ENCODE data around the gene HELT. TPM values are rescaled to one million over a fixed set of nuclear protein-coding genes. Genes with fewer than 3 reads are reported as not detected.
"Not testable (repeated sequence)": the region's sequence is repeated elsewhere in the genome, so short reads cannot be mapped to it uniquely, and the experiment has no call there.

HELT gene
- total RNA-seq, 4 donors from 2014 or later = not detected

DNA sequence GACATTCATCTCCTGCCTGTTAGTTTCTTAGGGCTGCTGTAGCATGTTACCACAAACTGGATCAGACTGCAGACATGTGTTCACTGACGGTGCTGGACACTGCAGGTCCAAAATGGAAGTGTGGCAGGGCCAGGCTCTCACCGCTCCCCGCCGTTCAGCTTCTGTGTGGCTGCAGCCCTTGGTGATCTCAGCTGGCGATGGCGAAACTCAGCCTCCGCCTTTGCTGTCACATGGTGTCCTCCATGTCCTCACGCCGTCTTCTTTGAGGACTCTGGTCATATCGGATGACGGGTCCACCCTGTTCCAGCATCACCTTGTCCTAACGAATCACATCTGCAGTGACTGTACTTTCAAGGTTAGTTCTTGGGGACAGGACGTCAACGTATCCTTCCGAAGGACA, 25.9 kb upstream of the HELT start:
- in situ Hi-C loops (cut with MboI; ENCODE audit: low sequenced_read_pairs in 4 of 4) (loop anchor here in 3 of 4 donors (25.0 kb wide), 1 partner anchor 255 kb away; the partner anchor contains the start of gene CENPU (in 3 of the 3)), intact Hi-C loops (cut with DNase I; ENCODE audit: low total_unique reads) (no loop called here)
- ATAC-seq (no peak), DNase-seq (no peak)
- H3K9me3 ChIP-seq = no peaks in the 10 kb centered on the region
- TF ChIP-seq, protein P1, sequence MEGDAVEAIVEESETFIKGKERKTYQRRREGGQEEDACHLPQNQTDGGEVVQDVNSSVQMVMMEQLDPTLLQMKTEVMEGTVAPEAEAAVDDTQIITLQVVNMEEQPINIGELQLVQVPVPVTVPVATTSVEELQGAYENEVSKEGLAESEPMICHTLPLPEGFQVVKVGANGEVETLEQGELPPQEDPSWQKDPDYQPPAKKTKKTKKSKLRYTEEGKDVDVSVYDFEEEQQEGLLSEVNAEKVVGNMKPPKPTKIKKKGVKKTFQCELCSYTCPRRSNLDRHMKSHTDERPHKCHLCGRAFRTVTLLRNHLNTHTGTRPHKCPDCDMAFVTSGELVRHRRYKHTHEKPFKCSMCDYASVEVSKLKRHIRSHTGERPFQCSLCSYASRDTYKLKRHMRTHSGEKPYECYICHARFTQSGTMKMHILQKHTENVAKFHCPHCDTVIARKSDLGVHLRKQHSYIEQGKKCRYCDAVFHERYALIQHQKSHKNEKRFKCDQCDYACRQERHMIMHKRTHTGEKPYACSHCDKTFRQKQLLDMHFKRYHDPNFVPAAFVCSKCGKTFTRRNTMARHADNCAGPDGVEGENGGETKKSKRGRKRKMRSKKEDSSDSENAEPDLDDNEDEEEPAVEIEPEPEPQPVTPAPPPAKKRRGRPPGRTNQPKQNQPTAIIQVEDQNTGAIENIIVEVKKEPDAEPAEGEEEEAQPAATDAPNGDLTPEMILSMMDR (IDR thresholded peaks at IDR 0.05 in 4 of 5, conservative IDR thresholded peaks at IDR 0.05 in 1 of 5) = no peak
- no peak for TF ChIP-seq POLR2A (IDR thresholded peaks at IDR 0.05)
- no peaks in the 10 kb centered on the region for H3K27me3 ChIP-seq
- no peak overlapping the region for H3K4me3 ChIP-seq
- H3K4me1 ChIP-seq = no peaks in the 10 kb centered on the region
- H3K27ac ChIP-seq = no peak overlapping the region
- no peaks in the 10 kb centered on the region for H3K36me3 ChIP-seq

GRCh38 chr4:184993247-184993646, 25.0 kb upstream of the HELT start:
- no peaks in the 10 kb centered on the region for H3K27me3 ChIP-seq
- DNase-seq = no peak
- ATAC-seq = no peak
- no peaks in the 10 kb centered on the region for H3K9me3 ChIP-seq
- intact Hi-C loops (cut with DNase I; ENCODE audit: low total_unique reads) (no loop called here), in situ Hi-C loops (cut with MboI; ENCODE audit: low sequenced_read_pairs in 4 of 4) (loop anchor here in 3 of 4 donors (25.0 kb wide), 1 partner anchor 256 kb away; the partner anchor contains the start of gene CENPU (in 3 of the 3))
- H3K27ac ChIP-seq = no peak overlapping the region
- no peaks in the 10 kb centered on the region for H3K4me1 ChIP-seq
- H3K4me3 ChIP-seq = no peak overlapping the region
- H3K36me3 ChIP-seq = no peaks in the 10 kb centered on the region
- TF ChIP-seq, protein P1 (IDR thresholded peaks at IDR 0.05 in 4 of 5, conservative IDR thresholded peaks at IDR 0.05 in 1 of 5) = no peak
- no peak for TF ChIP-seq POLR2A (IDR thresholded peaks at IDR 0.05)

GRCh38 chr4:184994010-184994622, 24.2 kb upstream of the HELT start:
- Histone ChIP-seq H3K4me1 (no peaks in the 10 kb centered on the region), H3K27ac (no peak overlapping the region), H3K36me3 (no peaks in the 10 kb centered on the region), H3K9me3 (no peaks in the 10 kb centered on the region), H3K4me3 (no peak overlapping the region), H3K27me3 (no peaks in the 10 kb centered on the region)
- ATAC-seq (no peak), DNase-seq (no peak)
- TF ChIP-seq, protein P1 (IDR thresholded peaks at IDR 0.05 in 4 of 5, conservative IDR thresholded peaks at IDR 0.05 in 1 of 5) = no peak
- no peak for TF ChIP-seq POLR2A (IDR thresholded peaks at IDR 0.05)
- intact Hi-C loops (cut with DNase I; ENCODE audit: low total_unique reads) = no loop called here
- in situ Hi-C loops (cut with MboI; ENCODE audit: low sequenced_read_pairs in 4 of 4) = loop anchor here in 3 of 4 donors (25.0 kb wide), 1 partner anchor 257 kb away; the partner anchor contains the start of gene CENPU (in 3 of the 3)

- ATAC-seq = no peak
- intact Hi-C loops (cut with DNase I; ENCODE audit: low total_unique reads) (no loop called here), in situ Hi-C loops (cut with MboI; ENCODE audit: low sequenced_read_pairs in 4 of 4) (loop anchor here in 3 of 4 donors (25.0 kb wide), 1 partner anchor 257 kb away; the partner anchor contains the start of gene CENPU (in 3 of the 3))
- Histone ChIP-seq H3K27ac (no peak overlapping the region), H3K4me1 (no peaks in the 10 kb centered on the region), H3K9me3 (no peaks in the 10 kb centered on the region), H3K36me3 (no peaks in the 10 kb centered on the region), H3K27me3 (no peaks in the 10 kb centered on the region), H3K4me3 (no peak overlapping the region)
- no peak for DNase-seq
- no peak for TF ChIP-seq POLR2A (IDR thresholded peaks at IDR 0.05)
- TF ChIP-seq, protein P1 (IDR thresholded peaks at IDR 0.05 in 4 of 5, conservative IDR thresholded peaks at IDR 0.05 in 1 of 5) = no peak
These were observed 23.7 kb upstream of the HELT start for GRCh38 chr4:184994623-184995010.

- H3K4me3 ChIP-seq; H3K27ac ChIP-seq; H3K27me3 ChIP-seq; DNase-seq; H3K4me1 ChIP-seq; H3K9me3 ChIP-seq; H3K36me3 ChIP-seq; intact Hi-C loops (cut with DNase I; ENCODE audit: low total_unique reads); ATAC-seq: not testable (repeated sequence)
- in situ Hi-C loops (cut with MboI; ENCODE audit: low sequenced_read_pairs in 4 of 4) = loop anchor here in 3 of 4 donors (25.0 kb wide), 1 partner anchor 260 kb away; the partner anchor contains the start of gene CENPU (in 3 of the 3)
These were observed 20.6 kb upstream of the HELT start for GRCh38 chr4:184997656-184998055.

All from gastrocnemius medialis (tissue), 4 donors.